GM23248 (cell line): ENCODE data around the gene TUBG2. TPM values are rescaled to one million over a fixed set of nuclear protein-coding genes. Genes with fewer than 3 reads are reported as not detected.
"Not testable (repeated sequence)": the region's sequence is repeated elsewhere in the genome, so short reads cannot be mapped to it uniquely, and the experiment has no call there.

Source experiments
- DNase-seq: peaks from one replicate; pipeline ENCODE4 v3.0.0-alpha.2; 2015
- H2AFZ ChIP-seq: fragments of 200-600 bp; sonication (generic); 2 replicates; pipeline ENCODE4 v1.6.1; 2016; ENCODE audit warnings: antibody characterized with exemption
- H3F3A ChIP-seq: fragments of 200-600 bp; sonication (generic); 2 replicates; pipeline ENCODE4 v1.6.1; 2016; ENCODE audit warnings: mild to moderate bottlenecking, antibody characterized with exemption, mixed run types; ENCODE audit not compliant: insufficient read depth
- H3K27ac ChIP-seq: fragments of 200-600 bp; sonication (generic); 2 replicates; pipeline ENCODE4 v1.5.1; 2016; ENCODE audit warnings: mild to moderate bottlenecking
- H3K27me3 ChIP-seq: fragments of 200-600 bp; sonication (generic); replicated peaks from 2 replicates; pipeline ENCODE4 v1.6.1; 2016; ENCODE audit warnings: mild to moderate bottlenecking; ENCODE audit not compliant: insufficient read depth
- H3K36me3 ChIP-seq: fragments of 200-600 bp; sonication (generic); 2 replicates; pipeline ENCODE4 v1.6.1; 2016; ENCODE audit warnings: low read depth, mild to moderate bottlenecking
- H3K4me1 ChIP-seq: fragments of 200-600 bp; sonication (generic); 2 replicates; pipeline ENCODE4 v1.6.1; 2016; ENCODE audit warnings: mild to moderate bottlenecking; ENCODE audit not compliant: insufficient read depth
- H3K4me2 ChIP-seq: fragments of 200-600 bp; sonication (generic); one replicate; pipeline ENCODE4 v1.6.1; 2016; ENCODE audit warnings: mild to moderate bottlenecking; ENCODE audit not compliant: unreplicated experiment
- H3K4me3 ChIP-seq: fragments of 200-600 bp; sonication (generic); 2 replicates; pipeline ENCODE4 v1.5.1; 2016; ENCODE audit warnings: mild to moderate bottlenecking
- H3K79me2 ChIP-seq: fragments of 200-600 bp; sonication (generic); 2 replicates; pipeline ENCODE4 v1.6.1; 2016; ENCODE audit warnings: mild to moderate bottlenecking; ENCODE audit not compliant: insufficient read depth
- H3K9ac ChIP-seq: fragments of 200-600 bp; sonication (generic); 2 replicates; pipeline ENCODE4 v1.6.1; 2016; ENCODE audit warnings: mild to moderate bottlenecking
- H3K9me2 ChIP-seq: fragments of 200-600 bp; sonication (generic); 2 replicates; pipeline ENCODE4 v1.6.1; 2016; ENCODE audit warnings: mixed run types, mild to moderate bottlenecking, moderate library complexity; ENCODE audit not compliant: insufficient read depth
- H3K9me3 ChIP-seq: fragments of 200-600 bp; sonication (generic); one replicate; pipeline ENCODE4 v1.6.1; 2017; ENCODE audit warnings: low read depth
- H4K20me1 ChIP-seq: fragments of 200-600 bp; sonication (generic); 2 replicates; pipeline ENCODE4 v1.6.0; 2016; ENCODE audit not compliant: insufficient read depth
- EZH2 ChIP-seq: fragments of 200-600 bp; sonication (generic); IDR thresholded peaks from 2 replicates; pipeline ENCODE4 v1.6.1; 2018; ENCODE audit warnings: antibody characterized with exemption, mild to moderate bottlenecking; ENCODE audit not compliant: insufficient read depth, poor library complexity, severe bottlenecking
- EZH2phosphoT487 ChIP-seq: fragments of 200-600 bp; sonication (generic); IDR thresholded peaks from 2 replicates; pipeline ENCODE4 v1.6.1; 2018; ENCODE audit warnings: antibody characterized with exemption, moderate library complexity, mild to moderate bottlenecking, low read depth; ENCODE audit not compliant: insufficient read depth
- WGBS, 2 experiments: methylation state at CpG; one replicate each; pipeline ENCODE4 v1.1.6; 2015 to 2017; ENCODE audit warnings: low lambda C conversion rate in 2 of 2, low coverage in 1 of 2; ENCODE audit errors: missing lambda C conversion rate in 2 of 2; 5-methylcytosine and 5-hydroxymethylcytosine counted together
- in situ Hi-C: fragments of 300-500 bp; cut with MboI; formaldehyde crosslinking; loops from 2 replicates; pipeline ENCODE4 v1.15.0; 2020
- polyA plus RNA-seq: library from polyadenylated mRNA; unstranded; fragments of >200 nt; fragmentation: Nextera tagmentation; extraction: Ambion mirVana; gene quantifications from 2 replicates; pipeline ENCODE4 v1.2.1, GENCODE V29; 2016
- total RNA-seq: library from RNA; depleted of rRNA; stranded (reverse); fragments of >200 nt; shearing (Covaris generic); gene quantifications from 2 replicates; pipeline ENCODE4 v1.2.3, GENCODE V29; 2014

Gene TUBG2
- total and polyA plus RNA-seq, 2 experiments from 2014 or later, result 14.4 to 30.9 TPM

DNA sequence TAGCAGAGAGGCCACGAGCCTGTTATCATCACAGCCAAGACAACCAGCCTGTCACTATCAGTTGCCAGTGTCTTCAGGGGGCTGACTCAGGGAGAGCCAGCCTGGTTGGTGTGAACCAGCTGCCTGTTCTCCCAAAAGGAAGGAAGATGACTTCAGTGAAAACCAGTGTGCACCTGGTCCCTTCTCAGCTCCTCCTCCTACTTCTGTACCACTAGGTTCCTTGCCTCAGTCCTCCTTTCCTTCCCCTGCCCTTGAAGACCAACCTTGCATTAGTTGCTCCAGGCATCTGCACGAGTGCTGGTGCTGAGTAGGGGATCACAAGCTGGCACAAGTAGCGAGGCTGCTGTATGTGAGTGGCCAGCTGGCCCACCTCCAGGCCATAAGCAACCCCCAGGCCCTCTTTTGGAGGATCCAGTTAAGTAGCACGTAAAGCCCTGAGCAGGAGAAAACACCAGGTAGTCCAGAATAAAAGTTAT, 41.1 kb upstream of the TUBG2 start:
- H2AFZ ChIP-seq, result no peak overlapping the region
- TF ChIP-seq EZH2phosphoT487 (no peak), EZH2 (no peak)
- no peak overlapping the region for H3K27ac ChIP-seq
- no peaks in the 10 kb centered on the region for H3K9me2 ChIP-seq
- DNase-seq, result no peak
- no peaks in the 10 kb centered on the region for H3K27me3 ChIP-seq
- no peaks in the 10 kb centered on the region for H3K79me2 ChIP-seq
- H3K9me3 ChIP-seq, result no peaks in the 10 kb centered on the region
- no peaks in the 10 kb centered on the region for H3F3A ChIP-seq
- no peaks in the 10 kb centered on the region for H3K4me1 ChIP-seq
- no peaks in the 10 kb centered on the region for H4K20me1 ChIP-seq
- H3K4me3 ChIP-seq, result no peak overlapping the region
- in situ Hi-C loops, result no loop called here
- 68 to 78% methylated on average over 4 of the region's 4 CpGs for WGBS, 2 experiments
- no peak overlapping the region for H3K4me2 ChIP-seq
- peaks cover 12% of the 10 kb centered on the region for H3K36me3 ChIP-seq
- no peak overlapping the region for H3K9ac ChIP-seq

- Histone ChIP-seq H3K9me3 (no peaks in the 10 kb centered on the region), H4K20me1 (no peaks in the 10 kb centered on the region), H3K4me3 (no peak overlapping the region), H3K9ac (no peak overlapping the region), H2AFZ (no peak overlapping the region), H3K79me2 (no peaks in the 10 kb centered on the region), H3K36me3 (peaks cover 10% of the 10 kb centered on the region; the same call in 1 of the 2 replicates), H3K4me2 (no peak overlapping the region), H3K4me1 (no peaks in the 10 kb centered on the region), H3F3A (no peaks in the 10 kb centered on the region), H3K27me3 (no peaks in the 10 kb centered on the region), H3K27ac (no peak overlapping the region), H3K9me2 (no peaks in the 10 kb centered on the region)
- in situ Hi-C loops, result no loop called here
- no peak for TF ChIP-seq EZH2phosphoT487
- no peak for TF ChIP-seq EZH2
- no peak for DNase-seq
- WGBS, 2 experiments, result 43 to 53% methylated on average over 9 of the region's 9 CpGs
These were observed 40.5 kb upstream of the TUBG2 start for GRCh38 chr17:42618442-42619150.

DNA sequence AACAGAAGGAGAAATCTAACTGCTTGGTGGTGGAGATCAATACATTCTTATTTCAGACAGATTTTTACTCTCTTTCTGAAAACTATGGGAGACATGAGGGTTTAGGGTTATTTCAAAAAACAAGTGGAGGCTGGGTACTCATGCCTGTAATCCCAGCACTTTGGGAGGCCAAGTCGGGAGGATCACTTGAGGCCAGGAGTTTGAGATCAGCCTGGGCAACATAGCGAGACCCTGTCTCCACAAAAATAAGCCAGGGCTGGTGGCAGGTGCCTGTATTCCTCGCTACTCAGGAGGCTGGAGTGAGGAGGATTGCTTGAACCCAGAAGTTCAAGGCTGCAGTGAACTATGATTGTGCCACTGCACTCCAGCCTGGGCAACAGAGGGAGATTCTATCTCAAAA, 37.1 kb upstream of the TUBG2 start:
- H3K79me2 ChIP-seq, H3K4me3 ChIP-seq, H3K4me1 ChIP-seq, H3K9ac ChIP-seq, H3K36me3 ChIP-seq, H2AFZ ChIP-seq, DNase-seq, in situ Hi-C loops, H3F3A ChIP-seq, H3K27ac ChIP-seq, H3K4me2 ChIP-seq, H4K20me1 ChIP-seq, H3K9me3 ChIP-seq, H3K9me2 ChIP-seq, H3K27me3 ChIP-seq: not testable (repeated sequence)
- WGBS, 2 experiments, result 81 to 93% methylated on average over 3 of the region's 3 CpGs

GRCh38 chr17:42623271-42623670, 35.8 kb upstream of the TUBG2 start:
- 74 to 76% methylated on average over 2 of the region's 2 CpGs for WGBS, 2 experiments
- no peak overlapping the region for H3K9ac ChIP-seq
- H3K9me2 ChIP-seq, result no peaks in the 10 kb centered on the region
- no peak overlapping the region for H3K27ac ChIP-seq
- H3K27me3 ChIP-seq, result no peaks in the 10 kb centered on the region
- TF ChIP-seq EZH2, result no peak
- no peak for TF ChIP-seq EZH2phosphoT487
- no peaks in the 10 kb centered on the region for H3K9me3 ChIP-seq
- H3K36me3 ChIP-seq, result no peaks in the 10 kb centered on the region
- H3K4me2 ChIP-seq, result no peak overlapping the region
- no peaks in the 10 kb centered on the region for H3K79me2 ChIP-seq
- no peak for DNase-seq
- H2AFZ ChIP-seq, result no peak overlapping the region
- H3K4me3 ChIP-seq, result no peak overlapping the region
- H4K20me1 ChIP-seq, result no peaks in the 10 kb centered on the region
- H3K4me1 ChIP-seq, result no peaks in the 10 kb centered on the region
- in situ Hi-C loops, result no loop called here
- H3F3A ChIP-seq, result no peaks in the 10 kb centered on the region
